HL-60/S4 treated with retinoic acid at 250 ng/mL for 4 days and 3 days (cell line): ENCODE measurements around the gene TGM2.

ENCODE experiments used
- in situ Hi-C: fragments of 300-500 bp; cut with MboI; formaldehyde crosslinking; loops from 2 replicates; pipeline ENCODE4 v1.7.0; 2022; ENCODE audit warnings: low sequenced_read_pairs

The TGM2 gene

DNA sequence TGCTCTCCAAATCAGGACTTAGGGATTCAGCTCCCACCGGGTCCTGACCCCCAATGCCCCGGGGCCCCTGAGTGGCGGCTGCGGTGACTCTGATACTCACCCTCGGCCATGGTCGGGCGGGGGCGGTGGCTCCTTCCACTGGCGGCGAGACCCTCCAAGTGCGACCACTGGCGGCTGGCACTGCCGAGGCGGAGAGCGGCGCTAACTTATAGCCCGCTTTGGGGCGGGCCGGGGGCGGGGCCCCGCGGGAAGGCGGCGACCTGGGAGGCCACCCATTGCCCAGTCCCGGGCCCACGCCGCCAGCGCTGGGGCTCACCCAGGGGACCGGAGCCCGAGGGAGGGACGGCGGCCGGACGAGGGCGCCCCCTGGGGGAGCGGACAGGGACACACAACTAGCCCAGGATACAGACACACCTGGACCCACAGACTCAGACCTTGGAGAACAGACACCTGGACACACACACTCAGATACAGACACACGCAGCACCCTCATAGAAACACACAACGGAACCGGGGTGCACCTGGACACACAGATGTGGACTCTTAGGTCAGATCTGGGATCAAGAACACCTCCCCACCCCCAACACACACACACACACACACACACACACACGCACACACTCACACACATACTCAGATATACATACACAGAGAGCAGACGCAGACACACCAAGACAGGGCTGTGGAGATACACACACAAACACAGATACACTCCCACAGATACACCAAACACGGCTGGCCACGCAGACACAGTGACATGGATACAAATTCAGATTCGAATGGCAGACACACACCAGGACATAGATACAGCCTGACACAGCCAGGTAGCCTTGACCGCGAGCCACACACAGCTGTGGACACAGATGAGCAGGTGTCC lies at the start of gene TGM2:
TGM2 (minus strand) TSS at position 182 of the 877 bp plus-strand sequence; CDS start at position 110, 72 bp downstream.
- in situ Hi-C loops = no loop called here

GRCh38 chr20:38214256-38215193 lies 49.5 kb upstream of the TGM2 start:
- in situ Hi-C loops = loop anchor here (5.0 kb wide), 1 partner anchor 147 kb away; no protein-coding TSS in a partner anchor

GRCh38 chr20:38213607-38213940 lies 48.5 kb upstream of the TGM2 start:
- in situ Hi-C loops = loop anchor here (5.0 kb wide), 1 partner anchor 146 kb away; no protein-coding TSS in a partner anchor

DNA sequence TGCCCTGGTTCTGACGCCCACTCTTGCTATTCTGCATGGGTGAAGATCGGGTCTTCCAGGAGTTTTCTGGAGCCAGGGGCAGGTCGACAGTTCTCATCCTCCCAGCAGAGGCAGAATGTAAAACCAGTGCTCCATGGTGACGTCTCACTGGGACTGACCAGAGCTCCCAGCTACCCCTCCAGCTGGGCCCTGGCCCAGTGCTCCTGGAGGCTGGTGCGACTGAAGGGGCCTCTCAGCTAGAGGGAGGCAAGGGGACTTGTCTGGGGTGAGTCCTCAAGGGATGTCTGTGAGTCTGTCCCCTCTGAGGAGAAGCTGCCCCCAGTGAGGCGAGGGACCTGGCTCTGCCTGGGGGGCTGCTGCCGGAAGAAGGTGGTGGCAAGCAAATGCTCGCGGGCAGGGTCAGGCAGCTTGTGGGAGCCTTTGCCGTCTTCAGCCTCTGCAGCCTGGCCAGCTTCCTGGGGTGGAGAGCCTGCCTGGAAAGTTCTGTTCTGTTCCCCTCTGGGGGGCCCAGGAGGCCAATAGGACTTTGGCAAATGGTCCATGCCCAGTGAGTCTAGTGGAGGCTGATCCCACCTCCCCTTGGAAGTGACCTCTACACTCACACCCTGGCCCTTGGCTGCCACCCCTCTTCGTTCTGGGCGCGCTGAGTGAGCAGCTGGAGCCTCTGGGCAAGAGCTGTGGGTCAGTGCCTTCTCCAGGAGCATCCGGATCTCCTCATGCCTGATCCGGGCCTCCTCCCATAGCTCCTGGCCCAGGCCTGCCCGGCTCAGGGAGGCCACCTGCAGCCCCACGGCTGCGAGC lies 47.9 kb upstream of the TGM2 start:
- in situ Hi-C loops = loop anchor here (5.0 kb wide), 1 partner anchor 146 kb away; no protein-coding TSS in a partner anchor

- in situ Hi-C loops = loop anchor here (5.0 kb wide), 1 partner anchor 144 kb away; no protein-coding TSS in a partner anchor
Observed at GRCh38 chr20:38211200-38212097, 46.4 kb upstream of the TGM2 start.

DNA sequence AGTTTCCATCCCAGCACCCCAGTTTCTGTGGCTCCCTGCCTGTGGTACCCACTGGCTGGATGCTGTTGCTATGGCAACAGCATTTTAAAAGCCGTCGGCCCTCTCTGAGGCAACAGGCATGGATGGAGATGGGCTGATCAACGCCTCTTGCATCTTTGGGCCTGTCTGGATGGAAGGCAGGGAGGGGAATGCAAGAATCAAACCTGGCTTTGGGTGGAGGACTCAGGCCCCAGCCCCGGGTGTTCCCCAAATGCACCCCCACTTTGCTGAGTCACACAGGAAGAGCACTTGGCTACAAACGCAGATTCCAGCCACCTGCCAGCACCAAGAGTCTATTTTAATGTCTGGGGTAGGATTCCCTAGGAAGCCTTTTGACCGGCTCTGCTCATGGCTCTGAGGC lies 45.7 kb upstream of the TGM2 start:
- in situ Hi-C loops = loop anchor here (5.0 kb wide), 1 partner anchor 143 kb away; no protein-coding TSS in a partner anchor

DNA sequence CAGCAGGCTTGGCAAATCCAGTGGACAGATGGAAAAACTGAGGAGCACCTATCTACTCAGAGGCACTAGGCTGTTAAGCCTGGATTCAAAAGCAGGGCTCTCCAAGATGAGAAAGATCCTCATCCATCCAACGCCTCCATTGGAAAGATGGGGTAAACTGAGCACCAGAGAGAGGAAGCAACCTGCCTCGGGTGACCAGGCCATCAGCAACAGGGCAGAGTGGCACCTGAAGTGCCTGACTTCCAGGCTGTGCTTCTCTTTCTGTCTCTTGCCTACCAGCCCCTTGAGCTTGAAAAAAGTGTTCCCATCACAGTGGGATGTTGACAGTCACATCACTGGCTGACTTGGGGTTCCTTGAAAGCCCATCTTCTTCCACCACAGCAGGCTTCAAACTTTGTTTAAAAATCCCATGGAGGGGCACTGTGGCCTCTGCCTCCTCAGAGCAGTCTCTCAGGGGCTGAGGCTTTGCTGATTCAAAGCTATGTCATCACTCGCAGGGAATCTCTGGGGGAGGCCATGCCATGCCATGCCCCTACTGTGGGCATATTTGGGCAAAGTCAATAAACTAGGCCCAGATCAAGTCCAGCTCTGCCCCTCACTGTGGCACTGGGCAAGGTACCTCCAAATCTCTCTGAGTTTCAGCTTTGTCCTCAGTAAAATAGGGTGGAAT lies 44.8 kb upstream of the TGM2 start:
- in situ Hi-C loops = loop anchor here (5.0 kb wide), 1 partner anchor 143 kb away; no protein-coding TSS in a partner anchor

GRCh38 chr20:38209054-38209675 lies 44.1 kb upstream of the TGM2 start:
- in situ Hi-C loops = no loop called here

DNA sequence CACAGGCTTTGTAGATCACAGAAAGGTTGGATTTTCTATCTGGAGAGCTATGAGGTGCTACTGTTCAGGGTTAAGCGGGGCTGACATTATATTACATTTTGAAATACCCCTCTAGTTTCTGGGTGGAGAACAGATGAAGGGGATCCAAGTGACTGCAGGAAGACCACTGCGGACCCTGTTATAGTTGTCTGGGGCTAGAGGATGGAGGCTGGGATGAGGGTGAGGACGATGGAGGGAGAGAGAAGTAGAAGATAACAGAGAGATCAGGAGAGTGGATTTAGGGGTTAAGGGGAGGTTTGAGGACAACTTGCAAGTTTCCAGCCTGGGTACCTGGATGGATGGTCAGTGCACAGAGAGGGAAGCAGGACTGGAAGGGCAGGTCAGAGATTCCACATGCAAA lies 43.5 kb upstream of the TGM2 start:
- in situ Hi-C loops = no loop called here

GRCh38 chr20:38208088-38208487 lies 43.0 kb upstream of the TGM2 start:
- in situ Hi-C loops = no loop called here

DNA sequence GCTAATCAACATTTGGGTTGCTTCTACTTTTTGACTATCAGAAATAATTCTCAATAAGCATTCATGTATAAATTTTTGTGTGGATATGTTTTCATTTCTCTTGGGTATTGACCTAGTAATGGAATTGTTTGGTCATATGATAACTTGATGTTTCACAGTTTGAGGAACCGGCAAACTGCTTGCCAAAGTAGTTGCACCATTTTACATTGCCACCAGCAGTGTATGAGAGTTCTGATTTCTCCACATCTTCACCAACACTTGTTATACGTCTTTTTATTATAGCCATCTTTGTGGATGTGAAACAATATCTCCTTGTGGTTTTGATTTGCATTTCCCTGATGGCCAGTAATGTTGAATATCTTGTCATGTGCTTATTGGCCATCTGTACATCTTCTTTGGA lies 42.6 kb upstream of the TGM2 start:
- in situ Hi-C loops = no loop called here

- in situ Hi-C loops = no loop called here
Observed at GRCh38 chr20:38205001-38205400, 39.9 kb upstream of the TGM2 start.

GRCh38 chr20:38203981-38204357 lies 38.9 kb upstream of the TGM2 start:
- in situ Hi-C loops = no loop called here

GRCh38 chr20:38203337-38203980 lies 38.4 kb upstream of the TGM2 start:
- in situ Hi-C loops = no loop called here

DNA sequence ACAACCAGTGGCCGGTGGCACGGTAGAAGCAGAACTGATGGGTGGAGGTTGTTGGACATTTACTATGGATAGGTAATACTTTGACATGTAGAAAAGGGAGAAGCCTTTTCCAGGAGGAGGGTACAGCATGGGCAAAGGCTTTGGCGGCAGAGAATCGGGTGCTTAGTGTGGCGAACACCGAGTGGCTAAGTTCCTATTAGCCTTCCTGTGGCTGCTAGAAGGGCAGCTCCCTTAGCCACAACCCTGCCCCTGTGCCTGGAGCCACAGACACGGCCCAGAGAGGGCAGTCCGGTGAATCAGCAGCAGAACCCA lies 37.9 kb upstream of the TGM2 start:
- in situ Hi-C loops = no loop called here

DNA sequence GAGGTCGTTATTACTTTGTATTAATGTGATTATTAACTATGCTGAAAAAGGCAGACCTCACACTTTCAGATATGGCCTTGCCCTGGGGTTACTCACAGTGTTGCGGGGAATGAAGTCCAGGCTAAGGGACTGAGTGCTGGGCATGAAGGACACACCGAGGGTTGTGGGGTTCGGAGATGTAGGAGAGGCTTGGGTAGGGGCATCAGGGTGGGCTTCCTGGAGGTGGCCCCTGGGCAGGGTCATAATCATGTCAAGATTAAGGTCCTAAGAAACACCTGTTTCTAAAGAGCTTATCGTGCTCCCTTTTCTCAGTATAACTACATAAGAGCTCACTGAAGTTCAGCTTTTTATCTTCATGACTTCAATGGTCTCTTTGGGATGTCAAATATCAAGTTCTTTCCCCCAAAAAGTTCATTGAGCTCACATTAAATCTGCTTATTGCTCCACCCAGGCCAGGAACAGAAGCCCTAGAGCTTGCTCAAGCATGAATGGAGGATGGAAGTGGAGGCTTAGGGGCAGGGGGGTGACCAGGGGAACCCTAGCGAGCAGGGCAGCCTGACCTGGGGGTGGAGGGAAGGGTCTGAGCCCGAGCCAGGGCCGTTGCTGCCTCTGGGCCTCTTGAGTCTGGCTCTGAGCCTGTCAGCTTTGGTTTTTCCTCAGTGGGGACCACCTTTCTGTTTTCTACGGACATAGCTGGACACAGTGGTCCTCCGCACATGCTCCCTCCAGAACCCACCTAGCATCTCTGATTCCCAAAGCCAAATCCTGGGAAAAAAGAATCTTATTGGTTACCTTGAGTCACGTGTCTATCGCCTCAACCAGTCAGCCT lies 37.3 kb upstream of the TGM2 start:
- in situ Hi-C loops = no loop called here

- in situ Hi-C loops = no loop called here
Observed at GRCh38 chr20:38201356-38201755, 36.3 kb upstream of the TGM2 start.
